HepG2 (cell line): Measurements from ENCODE around the gene MYO1C. TPM values are rescaled to one million over a fixed set of nuclear protein-coding genes. Genes with fewer than 3 reads are reported as not detected.

Experiments used
- CHD2 ChIP-seq: IDR thresholded peaks from 2 replicates; pipeline ENCODE4 v1.6.1; 2011; ENCODE audit warnings: low read depth, low read length, improper control_type of control experiment
- KLF16 ChIP-seq, 2 experiments: sonication (generic) in 1 of 2; formaldehyde crosslinking in 1 of 2; IDR thresholded peaks; 2 replicates each; pipeline versions ENCODE4 v1.6.1 to v1.8.0; 2016 to 2023; ENCODE audit warnings: missing genetic modification reagents in 2 of 2, missing compliant biosample characterization in 1 of 2
- MXD4 ChIP-seq: IDR thresholded peaks from 2 replicates; pipeline ENCODE4 v1.6.1; 2016; ENCODE audit warnings: mild to moderate bottlenecking, missing biosample characterization, missing genetic modification reagents
- NFYB ChIP-seq: sonication (generic); formaldehyde crosslinking; IDR thresholded peaks from 2 replicates; pipeline ENCODE4 v1.4.0; 2020; ENCODE audit warnings: missing genetic modification reagents
- PCBP1 ChIP-seq: fragments of 200-400 bp; formaldehyde crosslinking; IDR thresholded peaks from 2 replicates; pipeline ENCODE4 v1.6.1; 2017; ENCODE audit warnings: mild to moderate bottlenecking, low read depth, low read length, borderline replicate concordance
- SALL1 ChIP-seq: sonication (generic); formaldehyde crosslinking; IDR thresholded peaks from 2 replicates; pipeline ENCODE4 v1.8.0; 2022; ENCODE audit warnings: mild to moderate bottlenecking, missing genetic modification reagents
- SIN3B ChIP-seq: fragments of 150-350 bp; IDR thresholded peaks from 2 replicates; pipeline ENCODE4 v1.6.1; 2014; ENCODE audit warnings: low read length
- SIX4 ChIP-seq: sonication (generic); formaldehyde crosslinking; IDR thresholded peaks from 2 replicates; pipeline ENCODE4 v1.4.0; 2020; ENCODE audit warnings: missing genetic modification reagents
- ZFP36 ChIP-seq: fragments of 150-350 bp; IDR thresholded peaks from 2 replicates; pipeline ENCODE4 v1.6.1; 2018; ENCODE audit warnings: borderline replicate concordance, low read length, low read depth; ENCODE audit not compliant: partially characterized antibody
- ZNF446 ChIP-seq: sonication (generic); formaldehyde crosslinking; IDR thresholded peaks from 2 replicates; pipeline ENCODE4 v1.5.0; 2020; ENCODE audit warnings: mild to moderate bottlenecking, missing genetic modification reagents
- ZNF501 ChIP-seq: sonication (generic); formaldehyde crosslinking; IDR thresholded peaks from 2 replicates; pipeline ENCODE4 v1.5.1; 2020; ENCODE audit warnings: mild to moderate bottlenecking, moderate library complexity, missing genetic modification reagents
- polyA plus RNA-seq, 8 experiments: library from polyadenylated mRNA; depleted of rRNA in 3 of 8; stranded (reverse) in 7 of 8; unstranded in 1 of 8; fragments of >200 nt; fragmentation: Illumina TruSeq in 4 of 8; extraction: Trizol in 4 of 8; gene quantifications; 2 replicates each; pipeline versions ENCODE4 v1.2.1 to v1.2.3, GENCODE V29; 2011 to 2016; ENCODE audit warnings: low read depth in 4 of 8, missing spikeins in 1 of 8, mixed read lengths in 1 of 8; ENCODE audit not compliant: insufficient read depth in 1 of 8
- total RNA-seq, 5 experiments: library from RNA; depleted of rRNA; stranded (reverse); fragments of >200 nt; fragmentation: Illumina TruSeq; extraction: Trizol; gene quantifications; 2 replicates each; pipeline ENCODE4 v1.2.3, GENCODE V29; 2016; ENCODE audit warnings: low read depth in 1 of 5
- TF ChIP-seq, protein P1 (sequence below): sonication (generic); formaldehyde crosslinking; IDR thresholded peaks from 2 replicates; pipeline ENCODE4 v1.4.0; 2020; ENCODE audit warnings: missing genetic modification reagents, borderline replicate concordance
- TF ChIP-seq, protein P2 (sequence below): sonication (generic); formaldehyde crosslinking; conservative IDR thresholded peaks from 2 replicates; pipeline ENCODE4 v1.4.0; 2020; ENCODE audit warnings: missing genetic modification reagents
- TF ChIP-seq, protein P3 (sequence below): IDR thresholded peaks from 2 replicates; pipeline ENCODE4 v1.6.1; 2016; ENCODE audit warnings: low read depth, control low read depth

The MYO1C gene
- total and polyA plus RNA-seq, 2 of the 13 experiments (the other 11 are each of a cell fraction or from before 2014, with no cell fraction given) = 22.7 to 40.8 TPM

DNA sequence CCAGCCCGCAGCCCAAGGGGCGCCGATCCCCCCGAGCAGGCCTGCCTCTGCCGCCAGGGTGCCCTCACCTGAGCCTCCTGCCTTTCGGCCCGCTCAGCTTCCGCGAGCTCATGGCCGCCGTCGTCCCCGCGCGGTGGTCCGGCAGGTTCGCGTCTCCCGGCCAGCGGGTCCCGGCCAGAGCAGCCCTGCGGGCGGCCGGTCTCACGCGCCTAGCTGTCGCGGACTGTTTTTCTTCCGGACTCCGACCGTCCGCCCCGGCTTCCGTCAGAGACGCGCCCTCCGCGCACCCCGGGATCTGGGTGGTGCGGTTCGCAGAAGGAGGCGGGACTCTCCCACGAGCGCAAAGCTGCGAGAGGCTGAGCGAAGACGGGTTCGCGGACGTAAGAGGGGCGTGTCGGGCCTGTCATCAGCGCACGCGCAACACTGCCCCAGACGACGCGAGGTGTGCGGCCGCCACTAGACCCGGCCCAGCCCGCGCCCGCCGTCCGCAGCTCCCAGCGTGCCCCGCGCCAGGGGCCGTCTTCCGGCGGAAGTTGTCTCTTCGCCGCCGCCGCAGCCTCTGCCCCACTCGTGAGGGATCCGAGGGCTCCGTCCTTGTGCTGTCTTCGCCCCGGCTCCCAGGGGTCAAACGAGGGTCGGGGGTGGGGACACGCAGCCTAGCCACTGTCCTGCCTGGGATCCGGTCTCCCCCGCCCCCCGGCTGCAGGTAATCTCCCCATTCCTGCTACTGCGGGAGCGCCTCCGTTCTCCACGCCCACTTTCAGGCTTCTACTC lies 24.1 kb upstream of the MYO1C start, which contains the start of gene INPP5K (continued):
- TF ChIP-seq, protein P1, sequence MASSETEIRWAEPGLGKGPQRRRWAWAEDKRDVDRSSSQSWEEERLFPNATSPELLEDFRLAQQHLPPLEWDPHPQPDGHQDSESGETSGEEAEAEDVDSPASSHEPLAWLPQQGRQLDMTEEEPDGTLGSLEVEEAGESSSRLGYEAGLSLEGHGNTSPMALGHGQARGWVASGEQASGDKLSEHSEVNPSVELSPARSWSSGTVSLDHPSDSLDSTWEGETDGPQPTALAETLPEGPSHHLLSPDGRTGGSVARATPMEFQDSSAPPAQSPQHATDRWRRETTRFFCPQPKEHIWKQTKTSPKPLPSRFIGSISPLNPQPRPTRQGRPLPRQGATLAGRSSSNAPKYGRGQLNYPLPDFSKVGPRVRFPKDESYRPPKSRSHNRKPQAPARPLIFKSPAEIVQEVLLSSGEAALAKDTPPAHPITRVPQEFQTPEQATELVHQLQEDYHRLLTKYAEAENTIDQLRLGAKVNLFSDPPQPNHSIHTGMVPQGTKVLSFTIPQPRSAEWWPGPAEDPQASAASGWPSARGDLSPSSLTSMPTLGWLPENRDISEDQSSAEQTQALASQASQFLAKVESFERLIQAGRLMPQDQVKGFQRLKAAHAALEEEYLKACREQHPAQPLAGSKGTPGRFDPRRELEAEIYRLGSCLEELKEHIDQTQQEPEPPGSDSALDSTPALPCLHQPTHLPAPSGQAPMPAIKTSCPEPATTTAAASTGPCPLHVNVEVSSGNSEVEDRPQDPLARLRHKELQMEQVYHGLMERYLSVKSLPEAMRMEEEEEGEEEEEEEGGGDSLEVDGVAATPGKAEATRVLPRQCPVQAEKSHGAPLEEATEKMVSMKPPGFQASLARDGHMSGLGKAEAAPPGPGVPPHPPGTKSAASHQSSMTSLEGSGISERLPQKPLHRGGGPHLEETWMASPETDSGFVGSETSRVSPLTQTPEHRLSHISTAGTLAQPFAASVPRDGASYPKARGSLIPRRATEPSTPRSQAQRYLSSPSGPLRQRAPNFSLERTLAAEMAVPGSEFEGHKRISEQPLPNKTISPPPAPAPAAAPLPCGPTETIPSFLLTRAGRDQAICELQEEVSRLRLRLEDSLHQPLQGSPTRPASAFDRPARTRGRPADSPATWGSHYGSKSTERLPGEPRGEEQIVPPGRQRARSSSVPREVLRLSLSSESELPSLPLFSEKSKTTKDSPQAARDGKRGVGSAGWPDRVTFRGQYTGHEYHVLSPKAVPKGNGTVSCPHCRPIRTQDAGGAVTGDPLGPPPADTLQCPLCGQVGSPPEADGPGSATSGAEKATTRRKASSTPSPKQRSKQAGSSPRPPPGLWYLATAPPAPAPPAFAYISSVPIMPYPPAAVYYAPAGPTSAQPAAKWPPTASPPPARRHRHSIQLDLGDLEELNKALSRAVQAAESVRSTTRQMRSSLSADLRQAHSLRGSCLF (CRISPR knock-in tag) = no peak
- TF ChIP-seq PCBP1 = no peak
- TF ChIP-seq SALL1 = peak; percentile 77
- TF ChIP-seq SIX4 = no peak
- TF ChIP-seq, protein P2, sequence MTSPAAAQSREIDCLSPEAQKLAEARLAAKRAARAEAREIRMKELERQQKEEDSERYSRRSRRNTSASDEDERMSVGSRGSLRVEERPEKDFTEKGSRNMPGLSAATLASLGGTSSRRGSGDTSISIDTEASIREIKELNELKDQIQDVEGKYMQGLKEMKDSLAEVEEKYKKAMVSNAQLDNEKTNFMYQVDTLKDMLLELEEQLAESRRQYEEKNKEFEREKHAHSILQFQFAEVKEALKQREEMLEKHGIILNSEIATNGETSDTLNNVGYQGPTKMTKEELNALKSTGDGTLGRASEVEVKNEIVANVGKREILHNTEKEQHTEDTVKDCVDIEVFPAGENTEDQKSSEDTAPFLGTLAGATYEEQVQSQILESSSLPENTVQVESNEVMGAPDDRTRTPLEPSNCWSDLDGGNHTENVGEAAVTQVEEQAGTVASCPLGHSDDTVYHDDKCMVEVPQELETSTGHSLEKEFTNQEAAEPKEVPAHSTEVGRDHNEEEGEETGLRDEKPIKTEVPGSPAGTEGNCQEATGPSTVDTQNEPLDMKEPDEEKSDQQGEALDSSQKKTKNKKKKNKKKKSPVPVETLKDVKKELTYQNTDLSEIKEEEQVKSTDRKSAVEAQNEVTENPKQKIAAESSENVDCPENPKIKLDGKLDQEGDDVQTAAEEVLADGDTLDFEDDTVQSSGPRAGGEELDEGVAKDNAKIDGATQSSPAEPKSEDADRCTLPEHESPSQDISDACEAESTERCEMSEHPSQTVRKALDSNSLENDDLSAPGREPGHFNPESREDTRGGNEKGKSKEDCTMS (CRISPR knock-in tag) = no peak
- TF ChIP-seq CHD2 = peak; percentile 62; the same call in 1 of the 2 replicates
- TF ChIP-seq, protein P3, sequence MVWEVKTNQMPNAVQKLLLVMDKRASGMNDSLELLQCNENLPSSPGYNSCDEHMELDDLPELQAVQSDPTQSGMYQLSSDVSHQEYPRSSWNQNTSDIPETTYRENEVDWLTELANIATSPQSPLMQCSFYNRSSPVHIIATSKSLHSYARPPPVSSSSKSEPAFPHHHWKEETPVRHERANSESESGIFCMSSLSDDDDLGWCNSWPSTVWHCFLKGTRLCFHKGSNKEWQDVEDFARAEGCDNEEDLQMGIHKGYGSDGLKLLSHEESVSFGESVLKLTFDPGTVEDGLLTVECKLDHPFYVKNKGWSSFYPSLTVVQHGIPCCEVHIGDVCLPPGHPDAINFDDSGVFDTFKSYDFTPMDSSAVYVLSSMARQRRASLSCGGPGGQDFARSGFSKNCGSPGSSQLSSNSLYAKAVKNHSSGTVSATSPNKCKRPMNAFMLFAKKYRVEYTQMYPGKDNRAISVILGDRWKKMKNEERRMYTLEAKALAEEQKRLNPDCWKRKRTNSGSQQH (CRISPR knock-in tag) = peak; percentile 69; the same call in 1 of the 2 replicates
- TF ChIP-seq SIN3B = peak; percentile 22
- TF ChIP-seq NFYB (CRISPR knock-in tag) = peak; percentile 91
- no peak for TF ChIP-seq ZNF446 (CRISPR knock-in tag)
- peak; percentile 76 for TF ChIP-seq ZNF501 (CRISPR knock-in tag)
- TF ChIP-seq MXD4 (CRISPR knock-in tag) = peak; percentile 99
- TF ChIP-seq KLF16 (CRISPR knock-in tag; IDR thresholded peaks at IDR 0.05) = peak in 1 of 2 experiments; percentile 17; a peak in 2 of 4 replicates
- TF ChIP-seq ZFP36 = no peak
